DND-41 (cell line): ENCODE results near the gene PALM.
A peak's percentile ranks its signal among the peaks of the same experiment; 100 is the strongest.
"Not testable (repeated sequence)": the region's sequence is repeated elsewhere in the genome, so short reads cannot be mapped to it uniquely, and the experiment has no call there.

Experiments used
- ATAC-seq: fragments of 200-7000 bp; cut with Tn5 transposase; 3 replicates; pipeline ENCODE4 v1.9.1; 2021; ENCODE audit warnings: low read depth; ENCODE audit not compliant: insufficient read depth
- DNase-seq: peaks from one replicate; pipeline ENCODE4 v3.0.0-alpha.2; 2020
- H2AFZ ChIP-seq: 2 replicates; pipeline ENCODE4 v1.6.0; 2012; ENCODE audit warnings: low read depth, low read length
- H3K27ac ChIP-seq: 2 replicates; pipeline ENCODE4 v1.5.1; 2012; ENCODE audit warnings: low read length, inconsistent platforms
- H3K27me3 ChIP-seq: fragments of 200-600 bp; sonication (generic); 2 replicates; pipeline ENCODE4 v1.6.0; 2012; ENCODE audit warnings: low read length, mild to moderate bottlenecking, inconsistent platforms; ENCODE audit not compliant: insufficient read depth, poor library complexity
- H3K36me3 ChIP-seq: 2 replicates; pipeline ENCODE4 v1.5.1; 2012; ENCODE audit warnings: low read length, inconsistent platforms; ENCODE audit not compliant: insufficient read depth
- H3K4me1 ChIP-seq: 2 replicates; pipeline ENCODE4 v1.5.1; 2012; ENCODE audit warnings: mild to moderate bottlenecking, low read length; ENCODE audit not compliant: insufficient read depth
- H3K4me2 ChIP-seq: 2 replicates; pipeline ENCODE4 v1.6.0; 2012; ENCODE audit warnings: mild to moderate bottlenecking, moderate library complexity, low read length, inconsistent platforms; ENCODE audit not compliant: insufficient read depth
- H3K4me3 ChIP-seq, 2 experiments: fragments of 200-600 bp in 1 of 2; shearing (Covaris generic) in 1 of 2; 2 replicates each; pipeline ENCODE4 v1.5.1; 2012 to 2016; ENCODE audit warnings: inconsistent platforms in 2 of 2, low read length in 2 of 2, mild to moderate bottlenecking in 2 of 2, low read depth in 1 of 2, moderate library complexity in 1 of 2
- H3K79me2 ChIP-seq: 2 replicates; pipeline ENCODE4 v1.6.0; 2012; ENCODE audit warnings: low read length, inconsistent platforms; ENCODE audit not compliant: insufficient read depth
- H3K9ac ChIP-seq: 2 replicates; pipeline ENCODE4 v1.6.0; 2012; ENCODE audit warnings: low read depth, mild to moderate bottlenecking, inconsistent platforms, low read length, moderate library complexity
- H3K9me3 ChIP-seq: 2 replicates; pipeline ENCODE4 v1.5.1; 2012; ENCODE audit warnings: low read length, moderate library complexity, mild to moderate bottlenecking, inconsistent platforms; ENCODE audit not compliant: insufficient read depth, severe bottlenecking
- H4K20me1 ChIP-seq: 2 replicates; pipeline ENCODE4 v1.6.0; 2012; ENCODE audit warnings: low read length; ENCODE audit not compliant: insufficient read depth
- EZH2 ChIP-seq: IDR thresholded peaks from 3 replicates; pipeline ENCODE4 v1.6.1; 2012; ENCODE audit warnings: borderline replicate concordance, low read depth, mild to moderate bottlenecking, moderate library complexity, low read length, inconsistent platforms; ENCODE audit not compliant: severe bottlenecking
- TF ChIP-seq, protein P1 (sequence below): IDR thresholded peaks from 2 replicates; pipeline ENCODE4 v1.5.1; 2012; ENCODE audit warnings: borderline replicate concordance, low read length, moderate library complexity, mild to moderate bottlenecking; ENCODE audit not compliant: poor library complexity, severe bottlenecking; ENCODE audit errors: extremely low read depth

The PALM gene

DNA sequence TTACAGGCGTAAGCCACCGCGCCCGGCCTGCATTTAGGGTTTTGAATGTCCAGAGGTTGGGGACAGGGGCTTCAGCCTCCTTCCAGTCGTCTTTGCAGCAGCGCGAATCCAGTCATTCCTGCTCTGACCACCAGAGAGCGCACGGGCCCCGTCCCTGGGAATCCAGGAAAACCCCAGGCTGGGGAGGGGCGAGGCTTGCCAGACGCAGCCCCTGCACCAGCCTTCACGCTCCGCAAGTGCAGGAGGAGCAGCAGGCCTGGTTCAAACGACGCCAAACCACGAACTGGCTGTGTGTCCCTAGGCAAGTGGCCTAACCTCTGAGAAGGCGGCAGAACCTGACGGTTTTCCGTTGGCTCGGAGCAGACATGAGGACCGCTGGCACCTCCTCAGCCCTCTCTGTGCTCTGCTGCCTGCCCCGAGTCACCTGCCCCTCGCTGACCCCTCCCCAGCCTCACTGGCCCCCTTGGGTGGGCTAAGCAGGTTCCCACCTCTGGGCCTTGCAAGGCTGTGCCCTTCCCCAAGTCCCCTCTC lies 43.8 kb upstream of the PALM start:
- Histone ChIP-seq H3K9me3 (no peaks in the 10 kb centered on the region), H3K4me2 (peak overlapping the region; percentile 62), H3K27ac (no peak overlapping the region), H4K20me1 (peaks cover 28% of the 10 kb centered on the region), H3K79me2 (peaks cover 35% of the 10 kb centered on the region), H3K4me1 (peaks cover 42% of the 10 kb centered on the region), H3K4me3 (no peak overlapping the region), H3K36me3 (peaks cover 19% of the 10 kb centered on the region), H2AFZ (peak overlapping the region; percentile 80), H3K27me3 (no peaks in the 10 kb centered on the region), H3K9ac (peak overlapping the region; percentile 30)
- no peak for TF ChIP-seq EZH2
- TF ChIP-seq, protein P1, sequence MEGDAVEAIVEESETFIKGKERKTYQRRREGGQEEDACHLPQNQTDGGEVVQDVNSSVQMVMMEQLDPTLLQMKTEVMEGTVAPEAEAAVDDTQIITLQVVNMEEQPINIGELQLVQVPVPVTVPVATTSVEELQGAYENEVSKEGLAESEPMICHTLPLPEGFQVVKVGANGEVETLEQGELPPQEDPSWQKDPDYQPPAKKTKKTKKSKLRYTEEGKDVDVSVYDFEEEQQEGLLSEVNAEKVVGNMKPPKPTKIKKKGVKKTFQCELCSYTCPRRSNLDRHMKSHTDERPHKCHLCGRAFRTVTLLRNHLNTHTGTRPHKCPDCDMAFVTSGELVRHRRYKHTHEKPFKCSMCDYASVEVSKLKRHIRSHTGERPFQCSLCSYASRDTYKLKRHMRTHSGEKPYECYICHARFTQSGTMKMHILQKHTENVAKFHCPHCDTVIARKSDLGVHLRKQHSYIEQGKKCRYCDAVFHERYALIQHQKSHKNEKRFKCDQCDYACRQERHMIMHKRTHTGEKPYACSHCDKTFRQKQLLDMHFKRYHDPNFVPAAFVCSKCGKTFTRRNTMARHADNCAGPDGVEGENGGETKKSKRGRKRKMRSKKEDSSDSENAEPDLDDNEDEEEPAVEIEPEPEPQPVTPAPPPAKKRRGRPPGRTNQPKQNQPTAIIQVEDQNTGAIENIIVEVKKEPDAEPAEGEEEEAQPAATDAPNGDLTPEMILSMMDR = peak; percentile 91
- peak; percentile 88 for DNase-seq
- ATAC-seq = peak; percentile 52

DNA sequence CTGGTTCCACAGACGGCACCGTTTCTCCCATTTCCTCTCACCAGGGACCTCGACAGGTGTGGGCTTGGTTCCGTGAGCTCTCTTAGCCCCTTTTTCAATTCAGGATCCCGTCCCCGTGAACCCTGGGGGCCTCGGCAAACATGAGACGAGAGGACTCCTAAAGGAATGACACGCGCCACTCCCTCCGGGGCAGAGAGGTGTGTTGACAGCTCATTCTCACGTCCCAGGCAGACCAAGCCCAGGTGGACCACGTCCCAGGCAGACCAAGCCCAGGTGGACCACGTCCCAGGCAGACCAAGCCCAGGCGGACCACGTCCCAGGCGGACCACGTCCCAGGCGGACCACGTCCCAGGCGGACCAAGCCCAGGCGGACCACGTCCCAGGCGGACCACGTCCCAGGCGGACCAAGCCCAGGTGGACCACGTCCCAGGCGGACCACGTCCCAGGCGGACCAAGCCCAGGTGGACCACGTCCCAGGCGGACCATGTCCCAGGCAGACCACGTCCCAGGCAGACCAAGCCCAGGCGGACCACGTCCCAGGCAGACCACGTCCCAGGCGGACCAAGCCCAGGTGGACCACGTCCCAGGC lies 41.7 kb upstream of the PALM start:
- not testable (repeated sequence) for H3K4me2 ChIP-seq, DNase-seq, H4K20me1 ChIP-seq, H3K36me3 ChIP-seq, H3K4me3 ChIP-seq, H3K27me3 ChIP-seq, H3K9me3 ChIP-seq, H3K27ac ChIP-seq, H2AFZ ChIP-seq, H3K9ac ChIP-seq, ATAC-seq
- Histone ChIP-seq H3K79me2 (peaks cover 14% of the 10 kb centered on the region), H3K4me1 (peaks cover 21% of the 10 kb centered on the region)

DNA sequence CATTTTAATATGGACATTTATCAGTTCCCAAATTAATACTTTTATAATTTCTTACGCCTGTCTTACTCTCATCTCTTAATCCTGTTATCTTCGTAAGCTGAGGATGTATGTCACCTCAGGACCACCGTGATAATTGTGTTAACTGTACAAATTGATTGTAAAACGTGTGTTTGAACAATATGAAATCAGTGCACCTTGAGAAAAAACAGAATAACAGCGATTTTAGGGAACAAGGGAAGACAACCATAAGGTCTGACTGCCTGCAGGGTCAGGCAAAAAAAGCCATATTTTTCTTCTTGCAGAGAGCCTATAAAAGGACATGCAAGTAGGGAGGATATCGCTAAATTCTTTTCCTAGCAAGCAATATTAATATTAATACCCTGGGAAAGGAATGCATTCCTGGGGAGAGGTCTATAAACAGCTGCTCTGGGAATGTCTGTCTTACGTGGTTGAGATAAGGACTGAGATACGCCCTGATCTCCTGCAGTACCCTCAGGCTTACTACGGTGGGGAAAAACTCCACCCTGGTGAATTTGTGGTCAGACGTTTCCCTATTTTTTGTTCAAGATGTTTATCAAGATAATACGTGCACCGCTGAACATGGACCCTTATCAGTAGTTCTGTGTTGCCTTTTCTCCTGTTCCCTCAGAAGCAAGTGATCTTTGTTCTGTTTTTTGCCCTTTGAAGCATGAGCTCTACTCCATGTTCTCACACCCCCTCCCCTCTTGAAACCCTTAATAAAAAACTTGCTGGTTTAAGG lies 39.9 kb upstream of the PALM start:
- not testable (repeated sequence) for H4K20me1 ChIP-seq, H3K27ac ChIP-seq, H2AFZ ChIP-seq, DNase-seq, H3K4me3 ChIP-seq, ATAC-seq, H3K9me3 ChIP-seq, H3K9ac ChIP-seq, H3K79me2 ChIP-seq, H3K36me3 ChIP-seq, H3K4me2 ChIP-seq, H3K27me3 ChIP-seq
- H3K4me1 ChIP-seq = peaks cover 14% of the 10 kb centered on the region

DNA sequence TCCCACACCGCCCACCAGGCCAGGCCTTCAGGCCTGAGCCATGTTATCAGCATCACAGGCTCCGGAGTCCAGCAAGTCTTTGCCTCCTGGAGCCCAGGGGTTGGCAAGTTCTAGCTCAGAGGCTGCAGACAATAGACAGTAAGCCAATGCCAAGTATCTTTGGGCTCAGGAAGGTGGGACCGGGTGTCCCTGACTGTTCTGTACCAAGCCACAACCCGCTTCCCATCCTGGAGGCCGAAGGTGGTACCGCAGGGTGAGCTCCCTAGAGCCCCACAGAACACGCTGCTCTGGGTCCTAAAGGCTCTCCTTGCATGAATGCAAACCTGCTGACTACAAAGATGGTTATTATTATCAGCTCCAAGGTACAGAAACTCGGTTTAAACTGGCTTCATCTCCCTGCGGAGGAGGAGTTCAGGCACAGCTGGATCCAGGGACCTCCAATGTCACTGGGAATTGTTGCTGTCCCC lies 38.1 kb upstream of the PALM start:
- Histone ChIP-seq H3K27ac (no peak overlapping the region), H3K36me3 (no peaks in the 10 kb centered on the region), H3K4me2 (no peak overlapping the region), H2AFZ (no peak overlapping the region), H3K9ac (no peak overlapping the region), H3K9me3 (no peaks in the 10 kb centered on the region), H3K27me3 (no peaks in the 10 kb centered on the region), H4K20me1 (no peaks in the 10 kb centered on the region), H3K79me2 (no peaks in the 10 kb centered on the region), H3K4me1 (no peaks in the 10 kb centered on the region), H3K4me3 (no peak overlapping the region)
- DNase-seq (no peak), ATAC-seq (peak; percentile 35; the same call in 1 of the 3 replicates)
- TF ChIP-seq, protein P1 = peak; percentile 17
- no peak for TF ChIP-seq EZH2
